Activated CD4-positive, alpha-beta T cell treated with anti-CD3 and anti-CD28 coated beads, Interleukin-2, amount 10 ng/mL, durations not matched to agents 7 days and 5 days (primary cell): ENCODE results near the gene TASL. TPM values are rescaled to one million over a fixed set of nuclear protein-coding genes. Genes with fewer than 3 reads are reported as not detected.
"Not testable (repeated sequence)": the region's sequence is repeated elsewhere in the genome, so short reads cannot be mapped to it uniquely, and the experiment has no call there.

Experiments used
- CTCF ChIA-PET: fragments of 350-600 bp; sonication (Branson Sonifier 250); formaldehyde crosslinking; loops from one replicate; lab custom pipeline; 2021; ENCODE audit warnings: antibody characterized with exemption; lab: Charles Lee
- POLR2A ChIA-PET: fragments of 350-600 bp; sonication (Branson Sonifier 250); formaldehyde crosslinking; loops from one replicate; lab custom pipeline; 2021; ENCODE audit warnings: antibody characterized with exemption; lab: Charles Lee
- DNase-seq: peaks from one replicate; pipeline ENCODE4 v3.0.0-alpha.2; 2020
- H3K27ac Mint-ChIP-seq: one replicate; pipeline ENCODE4 v1.8.0; 2021; ENCODE audit warnings: mild to moderate bottlenecking, moderate library complexity, mixed read lengths
- H3K27me3 Mint-ChIP-seq: one replicate; pipeline ENCODE4 v1.8.0; 2021; ENCODE audit warnings: mixed read lengths
- H3K36me3 Mint-ChIP-seq: one replicate; pipeline ENCODE4 v1.8.0; 2021; ENCODE audit warnings: low read depth, mixed read lengths
- H3K4me1 Mint-ChIP-seq: one replicate; pipeline ENCODE4 v1.8.0; 2021; ENCODE audit warnings: mixed read lengths
- H3K4me3 Mint-ChIP-seq: one replicate; pipeline ENCODE4 v1.8.0; 2021; ENCODE audit warnings: mild to moderate bottlenecking, moderate library complexity, mixed read lengths
- H3K9me3 Mint-ChIP-seq: one replicate; pipeline ENCODE4 v1.8.0; 2021; ENCODE audit warnings: mixed read lengths
- total RNA-seq, 2 experiments: library from RNA; stranded (reverse); gene quantifications; one replicate each; pipeline ENCODE4 v1.2.3, GENCODE V29; 2021

Gene TASL
- total RNA-seq, 2 experiments from 2014 or later, result 5.9 to 6.2 TPM

DNA sequence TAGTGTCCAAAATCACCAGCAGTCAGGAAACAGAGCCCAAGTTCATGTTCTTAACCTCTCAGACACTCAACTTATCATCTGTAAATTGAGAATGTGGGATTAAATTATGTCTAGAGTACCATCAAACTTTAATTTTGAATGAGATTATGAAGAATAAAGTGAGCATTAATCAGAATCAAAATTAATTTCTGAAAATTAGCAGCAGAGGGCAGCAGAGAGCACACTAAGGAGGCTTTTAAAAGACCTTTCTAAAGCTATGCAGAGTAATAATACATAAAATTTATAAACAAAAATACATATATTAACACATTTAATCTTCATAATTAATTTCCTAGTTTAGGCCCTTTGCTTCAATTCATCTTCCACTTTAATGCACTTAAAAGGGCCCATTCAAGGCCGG is 7.1 kb downstream of the TASL start:
- ChIA-PET CTCF (interaction anchor here (1.4 kb wide), 1 partner anchor 11 kb away, joined by 3 read pairs; no protein-coding TSS in a partner anchor), POLR2A (no interaction called here)
- Mint-ChIP-seq H3K27me3 (no peaks in the 10 kb centered on the region), H3K27ac (no peak overlapping the region), H3K4me1 (peaks cover 39% of the 10 kb centered on the region), H3K4me3 (no peak overlapping the region), H3K9me3 (no peaks in the 10 kb centered on the region), H3K36me3 (peaks cover 17% of the 10 kb centered on the region)
- DNase-seq, result no peak

DNA sequence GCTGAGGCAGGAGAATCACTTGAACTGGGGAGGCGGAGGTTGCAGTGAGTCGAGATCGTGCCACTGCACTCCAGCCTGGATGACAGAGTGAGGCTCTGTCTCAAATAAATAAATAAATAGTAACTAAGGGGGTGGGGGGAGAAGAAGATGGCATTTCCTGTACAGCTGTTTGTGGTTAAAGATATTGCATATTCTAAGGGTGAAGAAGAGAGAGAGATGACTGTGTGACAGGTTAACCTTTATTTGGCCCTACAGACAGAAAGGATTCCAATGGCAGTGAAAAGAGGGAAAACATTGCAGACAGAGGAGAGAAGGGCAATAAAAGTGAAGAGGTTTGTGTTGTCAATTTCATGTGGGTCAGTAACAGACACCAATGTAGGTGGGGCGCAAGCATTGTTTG is 9.4 kb downstream of the TASL start:
- DNase-seq, result no peak
- CTCF ChIA-PET, result no interaction called here
- H3K9me3 Mint-ChIP-seq, result peaks cover under 1% of the 10 kb centered on the region

DNA sequence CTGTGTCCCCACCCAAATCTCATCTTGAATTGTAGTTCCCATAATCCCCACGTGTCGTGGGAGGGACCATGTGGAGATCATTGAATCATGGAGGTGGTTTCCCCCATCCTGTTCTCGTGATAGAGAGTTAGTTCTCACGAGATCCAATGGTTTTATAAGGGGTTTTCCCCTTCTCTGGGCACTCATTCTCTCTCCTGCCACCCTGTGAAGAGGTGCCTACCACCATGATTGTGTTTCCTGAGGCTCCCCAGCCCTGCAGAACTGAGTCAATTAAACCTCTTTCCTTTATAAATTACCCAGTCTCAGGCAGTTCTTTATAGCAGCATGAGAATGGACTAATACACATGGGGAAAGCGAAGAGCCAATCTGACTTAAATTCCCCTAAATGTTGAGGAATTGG is 14.5 kb downstream of the TASL start:
- H3K4me3 Mint-ChIP-seq, H3K4me1 Mint-ChIP-seq, H3K9me3 Mint-ChIP-seq, H3K27me3 Mint-ChIP-seq, H3K27ac Mint-ChIP-seq, POLR2A ChIA-PET, CTCF ChIA-PET, DNase-seq: not testable (repeated sequence)
- peaks cover 42% of the 10 kb centered on the region for H3K36me3 Mint-ChIP-seq

More for the DNA sequence above, 9.4 kb downstream of the TASL start:
- Mint-ChIP-seq H3K4me3 (no peak overlapping the region), H3K36me3 (peaks cover 23% of the 10 kb centered on the region), H3K27me3 (no peaks in the 10 kb centered on the region), H3K27ac (no peak overlapping the region), H3K4me1 (peaks cover 23% of the 10 kb centered on the region)
- POLR2A ChIA-PET, result no interaction called here

DNA sequence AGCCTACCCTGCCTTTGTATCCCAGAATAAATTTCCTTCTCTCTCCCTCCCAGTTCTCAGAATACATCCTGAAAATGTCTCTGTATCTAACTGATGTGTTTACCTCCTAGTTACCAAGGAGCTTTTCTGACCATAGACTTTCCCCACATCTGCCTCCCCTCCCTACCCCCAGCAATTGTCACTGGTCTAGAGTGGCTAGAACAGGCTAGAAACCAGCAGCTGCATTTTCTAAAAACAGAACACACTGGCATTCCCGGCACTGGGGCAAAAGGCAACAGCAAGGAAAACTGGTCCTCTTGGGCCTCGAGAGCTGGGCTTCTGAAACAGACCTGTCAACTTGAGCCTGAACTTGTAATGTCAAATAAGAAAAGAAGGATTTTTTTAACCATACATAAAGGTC is 16.4 kb downstream of the TASL start:
- H3K9me3 Mint-ChIP-seq, result peaks cover 4% of the 10 kb centered on the region
- H3K4me3 Mint-ChIP-seq, result no peak overlapping the region
- no peak for DNase-seq
- POLR2A ChIA-PET, result no interaction called here
- peaks cover 41% of the 10 kb centered on the region for H3K36me3 Mint-ChIP-seq
- CTCF ChIA-PET, result interaction anchor here (0.8 to 1.6 kb wide), 2 partner anchors 21 to 26 kb away, joined by 3 read pairs; no protein-coding TSS in a partner anchor
- no peaks in the 10 kb centered on the region for H3K4me1 Mint-ChIP-seq
- no peak overlapping the region for H3K27ac Mint-ChIP-seq
- H3K27me3 Mint-ChIP-seq, result no peaks in the 10 kb centered on the region

DNA sequence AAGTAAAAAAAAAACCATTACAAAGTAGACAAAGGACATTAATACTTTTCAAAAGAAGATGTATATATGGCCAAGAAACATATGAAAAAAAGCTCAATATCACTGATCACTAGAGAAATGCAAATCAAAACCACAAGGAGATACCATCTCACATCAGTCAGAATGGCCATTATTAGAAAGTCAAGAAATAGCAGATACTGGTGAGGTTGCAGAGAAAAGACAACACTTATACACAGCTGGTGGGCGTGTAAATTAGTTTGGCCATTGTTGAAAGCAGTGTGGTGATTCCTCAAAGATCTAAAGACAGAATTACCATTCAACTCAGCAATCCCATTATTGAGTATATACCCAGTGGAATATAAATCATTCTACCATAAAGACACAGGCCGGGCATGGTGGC is 39.3 kb downstream of the TASL start:
- peaks cover 2% of the 10 kb centered on the region for H3K27me3 Mint-ChIP-seq
- ChIA-PET CTCF (interaction anchor here (0.6 to 0.8 kb wide), 2 partner anchors 9 to 822 kb away, joined by 3 read pairs; no protein-coding TSS in a partner anchor), POLR2A (no interaction called here)
- H3K4me3 Mint-ChIP-seq, result no peak overlapping the region
- no peaks in the 10 kb centered on the region for H3K4me1 Mint-ChIP-seq
- no peaks in the 10 kb centered on the region for H3K9me3 Mint-ChIP-seq
- no peak overlapping the region for H3K27ac Mint-ChIP-seq
- no peak for DNase-seq
- H3K36me3 Mint-ChIP-seq, result no peaks in the 10 kb centered on the region

DNA sequence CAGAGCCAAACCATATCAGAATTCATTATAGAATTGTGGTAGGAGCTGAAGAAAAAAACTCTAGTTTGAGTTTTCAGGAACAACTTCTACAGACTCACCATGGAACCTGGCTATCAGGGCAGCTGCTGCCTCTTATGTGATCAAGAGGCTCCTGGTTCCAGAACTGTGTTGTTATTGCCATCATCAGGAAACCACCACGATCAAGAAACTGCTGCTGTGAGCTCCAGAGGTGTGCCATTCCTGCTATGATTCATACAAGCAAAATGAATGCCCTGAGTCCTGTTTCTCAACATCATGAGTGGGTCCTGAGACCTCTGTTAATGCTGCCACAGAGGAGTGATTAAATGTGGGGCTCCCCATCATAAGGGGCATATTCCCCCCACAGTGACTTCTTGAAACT is 43.7 kb downstream of the TASL start:
- H3K27me3 Mint-ChIP-seq, result peaks cover 2% of the 10 kb centered on the region
- CTCF ChIA-PET, result no interaction called here
- H3K27ac Mint-ChIP-seq, result no peak overlapping the region
- no peaks in the 10 kb centered on the region for H3K36me3 Mint-ChIP-seq
- no peaks in the 10 kb centered on the region for H3K4me1 Mint-ChIP-seq
- POLR2A ChIA-PET, result no interaction called here
- DNase-seq, result no peak
- no peak overlapping the region for H3K4me3 Mint-ChIP-seq
- no peaks in the 10 kb centered on the region for H3K9me3 Mint-ChIP-seq

DNA sequence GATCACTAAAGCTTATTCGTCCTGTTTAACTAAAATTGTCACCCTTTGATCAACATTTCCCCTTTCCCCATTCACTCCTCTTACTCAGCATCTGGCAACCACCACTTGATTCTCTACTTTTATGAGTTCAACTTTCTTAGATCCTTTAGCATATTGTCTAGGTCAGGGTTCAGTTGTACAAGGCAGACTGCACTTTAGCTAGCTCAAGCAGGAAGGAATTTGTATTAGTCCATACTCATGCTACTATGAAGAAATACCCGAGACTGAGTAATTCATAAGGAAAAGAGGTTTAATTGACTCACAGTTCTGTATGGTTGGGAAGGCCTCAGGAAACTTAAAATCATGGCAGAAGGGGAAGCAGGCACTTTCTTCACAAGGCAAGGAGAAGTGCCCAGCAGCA is 44.3 kb downstream of the TASL start:
- ChIA-PET CTCF (no interaction called here), POLR2A (no interaction called here)
- H3K9me3 Mint-ChIP-seq, result no peaks in the 10 kb centered on the region

DNA sequence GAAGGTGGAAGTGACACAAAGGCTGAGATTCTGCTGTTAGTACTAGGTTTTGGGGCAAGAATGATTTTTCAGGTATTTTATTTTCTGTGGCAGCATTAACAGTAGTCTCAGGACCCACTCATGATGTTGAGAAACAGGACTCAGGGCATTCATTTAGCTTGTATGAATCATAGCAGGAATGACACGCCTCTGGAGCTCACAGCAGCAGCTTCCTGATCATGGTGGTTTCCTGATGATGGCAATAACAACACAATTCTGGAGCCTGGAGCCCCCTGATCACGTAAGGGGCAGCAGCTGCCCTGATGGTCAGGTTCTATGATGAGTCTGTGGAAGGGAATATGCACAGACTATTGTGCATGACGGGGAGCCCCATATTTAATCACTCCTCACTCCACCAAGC is 47.0 kb downstream of the TASL start:
- CTCF ChIA-PET, result no interaction called here
- POLR2A ChIA-PET, result no interaction called here
- no peaks in the 10 kb centered on the region for H3K27me3 Mint-ChIP-seq
- H3K9me3 Mint-ChIP-seq, result no peaks in the 10 kb centered on the region
- H3K27ac Mint-ChIP-seq, result no peak overlapping the region
- no peak overlapping the region for H3K4me3 Mint-ChIP-seq
- no peak for DNase-seq
- no peaks in the 10 kb centered on the region for H3K36me3 Mint-ChIP-seq
- H3K4me1 Mint-ChIP-seq, result no peaks in the 10 kb centered on the region

More for the DNA sequence above, 44.3 kb downstream of the TASL start:
- Mint-ChIP-seq H3K36me3 (no peaks in the 10 kb centered on the region), H3K27me3 (peaks cover 2% of the 10 kb centered on the region), H3K4me1 (no peaks in the 10 kb centered on the region), H3K27ac (no peak overlapping the region), H3K4me3 (no peak overlapping the region)
- no peak for DNase-seq

DNA sequence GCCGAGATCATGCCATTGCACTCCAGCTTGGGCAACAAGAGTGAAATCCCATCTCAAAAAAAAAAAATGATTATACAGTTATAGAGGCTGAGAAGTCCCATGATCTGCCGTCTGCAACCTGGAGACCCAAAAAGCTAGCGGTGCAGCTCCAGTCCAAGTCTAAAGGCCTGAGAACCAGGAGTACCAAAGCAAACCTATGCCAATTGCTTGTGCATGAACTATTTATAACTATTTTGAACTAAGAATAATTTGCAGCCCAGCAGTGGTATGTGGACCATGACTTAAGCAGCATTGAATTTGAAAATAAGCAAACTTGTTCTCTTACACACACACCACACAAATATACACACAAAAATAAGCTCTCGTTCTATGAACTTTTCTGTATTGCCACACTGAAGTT is 51.8 kb downstream of the TASL start:
- POLR2A ChIA-PET, result no interaction called here
- Mint-ChIP-seq H3K4me3 (no peak overlapping the region), H3K9me3 (no peaks in the 10 kb centered on the region), H3K36me3 (no peaks in the 10 kb centered on the region), H3K27me3 (no peaks in the 10 kb centered on the region), H3K27ac (no peak overlapping the region), H3K4me1 (no peaks in the 10 kb centered on the region)
- DNase-seq, result no peak
- CTCF ChIA-PET, result no interaction called here

DNA sequence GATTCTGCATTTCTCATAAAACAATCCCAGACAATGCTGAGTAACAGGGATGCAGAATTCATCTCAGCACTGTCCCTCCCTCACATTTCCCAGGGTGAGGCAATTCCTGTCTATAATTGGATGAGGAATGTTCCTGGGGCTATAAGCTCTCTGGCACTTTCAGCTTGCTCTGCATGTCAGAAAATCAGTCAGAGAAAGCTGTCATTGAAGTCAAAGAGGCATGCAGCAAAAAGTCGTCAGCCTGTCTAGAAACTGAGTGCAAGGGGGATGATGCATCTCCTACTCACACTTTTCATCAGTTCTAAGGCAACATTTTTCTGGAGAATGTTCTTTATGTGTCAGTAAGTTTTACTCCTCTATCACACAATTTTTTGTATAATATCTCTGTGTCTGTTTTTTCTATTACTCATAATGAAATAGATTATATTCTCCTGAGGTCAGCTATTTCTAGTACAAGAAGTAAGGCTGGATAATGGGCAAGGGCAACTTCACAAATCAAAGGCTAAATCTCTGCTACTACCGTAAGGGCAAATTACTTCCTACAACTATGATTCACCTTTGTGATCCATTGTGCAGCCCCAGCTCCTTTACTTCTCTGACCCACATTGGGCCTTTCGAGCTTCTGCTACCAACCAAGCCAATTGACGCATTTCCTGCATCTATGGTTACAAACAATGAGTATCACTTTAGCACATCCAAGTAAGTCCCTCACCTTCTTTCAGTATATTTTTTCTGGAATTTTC is 56.0 kb downstream of the TASL start:
- ChIA-PET POLR2A (no interaction called here), CTCF (no interaction called here)
- Mint-ChIP-seq H3K36me3 (no peaks in the 10 kb centered on the region), H3K27me3 (no peaks in the 10 kb centered on the region), H3K9me3 (no peaks in the 10 kb centered on the region), H3K4me3 (no peak overlapping the region), H3K4me1 (no peaks in the 10 kb centered on the region), H3K27ac (no peak overlapping the region)
- DNase-seq, result no peak

DNA sequence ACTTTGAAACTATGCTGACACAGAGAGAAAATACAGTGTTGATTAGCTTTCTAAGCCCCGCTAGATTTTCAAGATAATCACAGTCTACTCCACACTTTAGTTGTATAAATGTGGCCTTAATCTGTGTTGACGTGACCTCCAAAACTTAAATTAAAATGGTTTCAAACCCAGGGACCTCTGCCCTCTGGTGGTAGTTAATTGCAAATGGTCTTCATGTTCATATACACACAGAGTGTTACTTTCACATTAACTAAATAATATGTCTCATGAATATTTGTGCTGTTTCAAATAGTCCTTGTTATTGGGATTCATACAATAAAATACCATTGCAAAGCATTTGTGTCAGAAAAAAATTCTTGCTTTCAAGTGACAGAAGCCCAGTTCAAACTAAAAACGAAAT is 64.3 kb downstream of the TASL start:
- DNase-seq, result no peak
- ChIA-PET POLR2A (no interaction called here), CTCF (no interaction called here)
- no peaks in the 10 kb centered on the region for H3K4me1 Mint-ChIP-seq
- H3K36me3 Mint-ChIP-seq, result no peaks in the 10 kb centered on the region
- H3K27me3 Mint-ChIP-seq, result no peaks in the 10 kb centered on the region
- H3K27ac Mint-ChIP-seq, result no peak overlapping the region
- no peak overlapping the region for H3K4me3 Mint-ChIP-seq
- no peaks in the 10 kb centered on the region for H3K9me3 Mint-ChIP-seq
